Measurements from ENCODE around the gene OTOGL.

OTOGL gene

GRCh38 chr12:80377140-80377794 is 277.9 kb downstream of the OTOGL start:
- no peak for DNase-seq

- DNase-seq, result no peak
These were observed 281.8 kb downstream of the OTOGL start for GRCh38 chr12:80381121-80381520.

- DNase-seq, result no peak
These were observed 282.9 kb downstream of the OTOGL start for GRCh38 chr12:80382254-80382653.

- DNase-seq, result no peak
These were observed 301.2 kb downstream of the OTOGL start for GRCh38 chr12:80400571-80400991.

- no peak for DNase-seq
These were observed 301.9 kb downstream of the OTOGL start for GRCh38 chr12:80401191-80401590.

GRCh38 chr12:80404629-80405028 is 305.3 kb downstream of the OTOGL start:
- DNase-seq, result no peak

- no peak for DNase-seq
These were observed 306.9 kb downstream of the OTOGL start for GRCh38 chr12:80406253-80406652.

- no peak for DNase-seq
These were observed 312.4 kb downstream of the OTOGL start for GRCh38 chr12:80411787-80412186.

- DNase-seq, result no peak
These were observed 313.1 kb downstream of the OTOGL start for GRCh38 chr12:80412343-80412953.

- no peak for DNase-seq
These were observed 314.1 kb downstream of the OTOGL start for GRCh38 chr12:80413462-80413861.

GRCh38 chr12:80415466-80415865 is 316.1 kb downstream of the OTOGL start:
- DNase-seq, result no peak

- DNase-seq, result no peak
These were observed 320.3 kb downstream of the OTOGL start for GRCh38 chr12:80419644-80420043.

- no peak for DNase-seq
These were observed 320.7 kb downstream of the OTOGL start for GRCh38 chr12:80420075-80420474.

GRCh38 chr12:80422550-80422949 is 323.2 kb downstream of the OTOGL start:
- DNase-seq, result no peak

All from KG1 (cell line).